ENCODE measurements around the gene KCTD8. TPM values are rescaled to one million over a fixed set of nuclear protein-coding genes. Genes with fewer than 3 reads are reported as not detected.

The KCTD8 gene
- polyA plus RNA-seq, 1 donor from 2014 or later, result 0.71 TPM

DNA sequence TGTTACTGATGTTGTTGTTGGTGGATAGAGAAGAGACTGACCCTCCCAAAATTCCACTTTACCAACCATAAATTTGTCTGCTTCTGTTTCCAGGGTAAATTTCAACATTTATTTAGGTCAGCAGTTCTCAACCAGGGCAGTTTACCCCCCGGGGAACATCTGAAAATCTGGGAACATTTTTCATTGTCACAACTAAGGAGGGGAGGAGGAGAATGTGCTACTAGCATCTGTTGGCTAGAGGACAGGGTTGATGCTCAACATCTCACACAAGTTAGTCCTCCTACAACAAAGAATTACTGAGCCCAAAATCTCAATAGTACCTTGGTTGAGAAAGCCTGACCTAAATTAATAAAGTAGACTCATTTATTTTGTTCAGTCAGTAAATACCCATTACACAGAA lies 25.7 kb downstream of the KCTD8 start:
- H3K9me2 ChIP-seq (ENCODE audit: insufficient read depth, low read length), result no peaks in the 10 kb centered on the region
- H4K20me1 ChIP-seq (ENCODE audit: insufficient read depth), result no peaks in the 10 kb centered on the region
- no peak overlapping the region for H3K9ac ChIP-seq (ENCODE audit: low read length)
- no peak for TF ChIP-seq RAD21 (conservative IDR thresholded peaks at IDR 0.05)
- H3F3A ChIP-seq (ENCODE audit: insufficient read depth, low read length, poor library complexity, severe bottlenecking), result no peaks in the 10 kb centered on the region
- H2AFZ ChIP-seq (ENCODE audit: low read depth, low read length), result no peak overlapping the region
- no peaks in the 10 kb centered on the region for H3K9me3 ChIP-seq (ENCODE audit: low read length)
- H3K4me3 ChIP-seq (ENCODE audit: low read length), result no peak overlapping the region
- no peaks in the 10 kb centered on the region for H3K27me3 ChIP-seq (ENCODE audit: insufficient read depth, low read depth, low read length)
- no peak overlapping the region for H3K27ac ChIP-seq (ENCODE audit: low read length)
- H3K79me2 ChIP-seq (replicated peaks; ENCODE audit: insufficient read depth, low read length), result no peaks in the 10 kb centered on the region
- H3K36me3 ChIP-seq (ENCODE audit: insufficient read depth, low read length), result no peaks in the 10 kb centered on the region
- H3K4me2 ChIP-seq (ENCODE audit: low read length), result no peak overlapping the region

DNA sequence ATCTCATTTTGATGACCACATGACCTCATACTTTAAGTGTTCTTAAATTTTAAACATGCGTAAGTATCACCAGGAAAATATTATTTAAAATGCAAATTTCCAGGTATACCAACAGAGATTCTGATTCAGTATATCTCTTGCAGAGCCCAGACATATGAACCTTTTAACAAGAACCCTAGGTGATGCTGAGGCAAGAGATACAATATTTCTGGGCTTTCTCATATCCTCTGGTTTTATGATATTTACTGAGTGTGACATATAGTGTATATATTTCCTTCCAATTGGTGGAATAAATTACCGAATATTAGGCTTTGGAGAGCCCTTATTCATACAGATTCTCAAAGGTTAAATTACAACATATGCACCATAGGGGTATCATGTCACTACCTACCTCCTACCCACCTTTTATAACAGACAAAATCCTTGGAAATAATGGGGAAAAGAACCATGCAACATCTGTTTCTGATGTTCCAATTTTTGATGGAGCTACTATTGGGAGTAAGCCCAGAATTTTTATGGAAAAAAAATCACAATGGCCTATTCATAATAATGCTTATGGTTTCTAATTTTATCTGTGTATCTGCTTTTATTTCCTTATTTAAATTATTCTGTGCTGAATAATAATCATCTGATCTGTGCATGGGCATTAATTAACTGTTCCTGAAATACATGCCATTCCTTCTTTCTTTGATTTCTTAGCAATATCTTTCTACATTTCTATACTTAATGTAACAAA lies 27.1 kb downstream of the KCTD8 start:
- H3F3A ChIP-seq (ENCODE audit: insufficient read depth, low read length, poor library complexity, severe bottlenecking), result no peaks in the 10 kb centered on the region
- H3K27ac ChIP-seq (ENCODE audit: low read length), result no peak overlapping the region
- no peaks in the 10 kb centered on the region for H4K20me1 ChIP-seq (ENCODE audit: insufficient read depth)
- H3K9me2 ChIP-seq (ENCODE audit: insufficient read depth, low read length), result no peaks in the 10 kb centered on the region
- no peaks in the 10 kb centered on the region for H3K79me2 ChIP-seq (replicated peaks; ENCODE audit: insufficient read depth, low read length)
- H3K27me3 ChIP-seq (ENCODE audit: insufficient read depth, low read depth, low read length), result no peaks in the 10 kb centered on the region
- H3K36me3 ChIP-seq (ENCODE audit: insufficient read depth, low read length), result no peaks in the 10 kb centered on the region
- no peak for TF ChIP-seq RAD21 (conservative IDR thresholded peaks at IDR 0.05)
- TF ChIP-seq, protein P1, sequence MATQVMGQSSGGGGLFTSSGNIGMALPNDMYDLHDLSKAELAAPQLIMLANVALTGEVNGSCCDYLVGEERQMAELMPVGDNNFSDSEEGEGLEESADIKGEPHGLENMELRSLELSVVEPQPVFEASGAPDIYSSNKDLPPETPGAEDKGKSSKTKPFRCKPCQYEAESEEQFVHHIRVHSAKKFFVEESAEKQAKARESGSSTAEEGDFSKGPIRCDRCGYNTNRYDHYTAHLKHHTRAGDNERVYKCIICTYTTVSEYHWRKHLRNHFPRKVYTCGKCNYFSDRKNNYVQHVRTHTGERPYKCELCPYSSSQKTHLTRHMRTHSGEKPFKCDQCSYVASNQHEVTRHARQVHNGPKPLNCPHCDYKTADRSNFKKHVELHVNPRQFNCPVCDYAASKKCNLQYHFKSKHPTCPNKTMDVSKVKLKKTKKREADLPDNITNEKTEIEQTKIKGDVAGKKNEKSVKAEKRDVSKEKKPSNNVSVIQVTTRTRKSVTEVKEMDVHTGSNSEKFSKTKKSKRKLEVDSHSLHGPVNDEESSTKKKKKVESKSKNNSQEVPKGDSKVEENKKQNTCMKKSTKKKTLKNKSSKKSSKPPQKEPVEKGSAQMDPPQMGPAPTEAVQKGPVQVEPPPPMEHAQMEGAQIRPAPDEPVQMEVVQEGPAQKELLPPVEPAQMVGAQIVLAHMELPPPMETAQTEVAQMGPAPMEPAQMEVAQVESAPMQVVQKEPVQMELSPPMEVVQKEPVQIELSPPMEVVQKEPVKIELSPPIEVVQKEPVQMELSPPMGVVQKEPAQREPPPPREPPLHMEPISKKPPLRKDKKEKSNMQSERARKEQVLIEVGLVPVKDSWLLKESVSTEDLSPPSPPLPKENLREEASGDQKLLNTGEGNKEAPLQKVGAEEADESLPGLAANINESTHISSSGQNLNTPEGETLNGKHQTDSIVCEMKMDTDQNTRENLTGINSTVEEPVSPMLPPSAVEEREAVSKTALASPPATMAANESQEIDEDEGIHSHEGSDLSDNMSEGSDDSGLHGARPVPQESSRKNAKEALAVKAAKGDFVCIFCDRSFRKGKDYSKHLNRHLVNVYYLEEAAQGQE (IDR thresholded peaks at IDR 0.05; ENCODE audit: borderline replicate concordance), result no peak
- TF ChIP-seq TAF1 (IDR thresholded peaks at IDR 0.05; ENCODE audit: low read depth), result no peak
- TF ChIP-seq POLR2AphosphoS5 (IDR thresholded peaks at IDR 0.05), result no peak
- TF ChIP-seq, protein P2, sequence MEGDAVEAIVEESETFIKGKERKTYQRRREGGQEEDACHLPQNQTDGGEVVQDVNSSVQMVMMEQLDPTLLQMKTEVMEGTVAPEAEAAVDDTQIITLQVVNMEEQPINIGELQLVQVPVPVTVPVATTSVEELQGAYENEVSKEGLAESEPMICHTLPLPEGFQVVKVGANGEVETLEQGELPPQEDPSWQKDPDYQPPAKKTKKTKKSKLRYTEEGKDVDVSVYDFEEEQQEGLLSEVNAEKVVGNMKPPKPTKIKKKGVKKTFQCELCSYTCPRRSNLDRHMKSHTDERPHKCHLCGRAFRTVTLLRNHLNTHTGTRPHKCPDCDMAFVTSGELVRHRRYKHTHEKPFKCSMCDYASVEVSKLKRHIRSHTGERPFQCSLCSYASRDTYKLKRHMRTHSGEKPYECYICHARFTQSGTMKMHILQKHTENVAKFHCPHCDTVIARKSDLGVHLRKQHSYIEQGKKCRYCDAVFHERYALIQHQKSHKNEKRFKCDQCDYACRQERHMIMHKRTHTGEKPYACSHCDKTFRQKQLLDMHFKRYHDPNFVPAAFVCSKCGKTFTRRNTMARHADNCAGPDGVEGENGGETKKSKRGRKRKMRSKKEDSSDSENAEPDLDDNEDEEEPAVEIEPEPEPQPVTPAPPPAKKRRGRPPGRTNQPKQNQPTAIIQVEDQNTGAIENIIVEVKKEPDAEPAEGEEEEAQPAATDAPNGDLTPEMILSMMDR (IDR thresholded peaks at IDR 0.05; ENCODE audit: poor library complexity, severe bottlenecking), result no peak
- TF ChIP-seq EZH2 (IDR thresholded peaks at IDR 0.05; ENCODE audit: borderline replicate concordance, insufficient read depth, low read length, poor library complexity, severe bottlenecking), result no peak
- TF ChIP-seq EP300 (conservative IDR thresholded peaks at IDR 0.05; ENCODE audit: poor library complexity, severe bottlenecking), result no peak
- TF ChIP-seq SMC3 (conservative IDR thresholded peaks at IDR 0.05; ENCODE audit: poor library complexity), result no peak
- no peak for TF ChIP-seq MXI1 (conservative IDR thresholded peaks at IDR 0.05; ENCODE audit: poor library complexity, severe bottlenecking)
- H3K4me3 ChIP-seq (ENCODE audit: low read length), result no peak overlapping the region
- no peak overlapping the region for H3K9ac ChIP-seq (ENCODE audit: low read length)
- no peak overlapping the region for H3K4me2 ChIP-seq (ENCODE audit: low read length)
- H2AFZ ChIP-seq (ENCODE audit: low read depth, low read length), result no peak overlapping the region
- no peaks in the 10 kb centered on the region for H3K9me3 ChIP-seq (ENCODE audit: low read length)
